Superior temporal gyrus (tissue), 1 donor: Measurements from ENCODE around the gene SPDYE5.
"Not testable (repeated sequence)": the region's sequence is repeated elsewhere in the genome, so short reads cannot be mapped to it uniquely, and the experiment has no call there.

Experiments
- DNase-seq: peaks from one replicate; pipeline ENCODE4 v3.0.0-alpha.2; 2016; ENCODE audit errors: extremely low spot score

The SPDYE5 gene

GRCh38 chr7:75492020-75492419 is at the start of gene SPDYE5:
Gene SPDYE5 (plus strand): TSS chr7:75492320. CDS start chr7:75494048, 1,728 bp downstream.
- not testable (repeated sequence) for DNase-seq

GRCh38 chr7:75442465-75443111 is 49.5 kb upstream of the SPDYE5 start:
- DNase-seq, result not testable (repeated sequence)

GRCh38 chr7:75449946-75450345 is 42.2 kb upstream of the SPDYE5 start:
- DNase-seq, result not testable (repeated sequence)

DNA sequence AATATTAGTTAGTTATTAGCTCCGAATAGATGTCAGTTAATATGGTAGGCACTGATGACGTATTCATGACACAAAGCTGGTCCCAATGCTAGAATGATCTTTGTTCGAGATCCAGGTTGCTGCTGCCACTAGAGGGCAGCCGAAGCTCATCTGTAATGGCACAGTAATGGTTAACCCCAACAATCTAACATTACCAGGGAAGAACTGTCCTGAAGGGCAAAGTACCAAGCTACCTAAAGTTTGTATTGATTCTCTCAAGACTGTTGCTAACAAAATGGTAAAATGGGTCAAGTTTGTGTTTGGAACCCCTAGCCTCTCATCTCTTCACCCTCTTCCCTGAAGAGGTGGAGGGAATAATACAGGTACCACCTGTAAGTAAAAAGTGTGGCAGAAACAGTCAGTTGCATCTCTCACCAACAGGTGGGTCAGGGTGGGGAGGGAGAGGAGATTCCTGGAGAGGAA is 39.6 kb upstream of the SPDYE5 start:
- not testable (repeated sequence) for DNase-seq

DNA sequence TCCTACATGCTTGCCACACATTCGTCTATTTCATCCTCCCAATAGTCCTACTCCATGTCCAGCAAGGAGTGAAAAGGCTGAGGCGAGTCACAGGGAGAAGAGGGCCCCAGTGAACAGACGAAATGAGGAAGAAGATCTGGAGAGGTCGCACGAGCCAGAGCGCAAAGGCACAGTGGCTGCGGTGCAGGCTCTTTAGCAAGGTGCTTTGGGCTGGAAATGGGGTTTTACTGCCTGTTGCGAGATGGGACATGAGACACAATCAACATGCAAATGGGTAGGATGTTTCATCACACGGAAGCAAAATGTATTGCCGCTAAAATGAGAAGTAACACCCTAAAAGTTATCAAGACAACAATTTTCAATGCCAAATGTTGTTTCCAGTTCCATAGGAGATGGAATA is 35.7 kb upstream of the SPDYE5 start:
- not testable (repeated sequence) for DNase-seq

- DNase-seq, result not testable (repeated sequence)
These were observed 34.1 kb upstream of the SPDYE5 start for GRCh38 chr7:75458034-75458433.

- DNase-seq, result not testable (repeated sequence)
These were observed 31.6 kb upstream of the SPDYE5 start for GRCh38 chr7:75460541-75460940.

- DNase-seq, result not testable (repeated sequence)
These were observed 22.0 kb upstream of the SPDYE5 start for GRCh38 chr7:75470166-75470565.

DNA sequence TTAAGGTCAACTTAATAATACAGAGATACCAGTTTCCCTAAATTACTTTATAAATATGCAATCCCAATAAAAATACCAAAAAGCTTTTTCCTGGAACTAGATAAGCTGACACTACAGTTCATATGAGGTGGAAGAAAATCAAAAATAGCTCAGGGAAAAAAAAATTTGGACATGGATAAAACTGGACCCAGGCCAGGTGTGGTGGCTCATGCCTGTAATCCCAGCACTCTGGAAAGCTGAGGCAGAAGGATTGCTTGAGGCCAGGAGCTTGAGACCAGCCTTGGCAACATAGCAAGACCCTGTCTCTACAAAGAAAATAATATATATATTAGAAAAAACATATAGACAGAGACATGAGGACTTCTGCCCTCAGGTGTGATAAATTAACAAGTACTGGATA is 14.7 kb upstream of the SPDYE5 start:
- DNase-seq, result not testable (repeated sequence)

GRCh38 chr7:75480313-75480712 is 11.8 kb upstream of the SPDYE5 start:
- DNase-seq, result not testable (repeated sequence)

GRCh38 chr7:75485355-75485978 is 6.7 kb upstream of the SPDYE5 start:
- not testable (repeated sequence) for DNase-seq

DNA sequence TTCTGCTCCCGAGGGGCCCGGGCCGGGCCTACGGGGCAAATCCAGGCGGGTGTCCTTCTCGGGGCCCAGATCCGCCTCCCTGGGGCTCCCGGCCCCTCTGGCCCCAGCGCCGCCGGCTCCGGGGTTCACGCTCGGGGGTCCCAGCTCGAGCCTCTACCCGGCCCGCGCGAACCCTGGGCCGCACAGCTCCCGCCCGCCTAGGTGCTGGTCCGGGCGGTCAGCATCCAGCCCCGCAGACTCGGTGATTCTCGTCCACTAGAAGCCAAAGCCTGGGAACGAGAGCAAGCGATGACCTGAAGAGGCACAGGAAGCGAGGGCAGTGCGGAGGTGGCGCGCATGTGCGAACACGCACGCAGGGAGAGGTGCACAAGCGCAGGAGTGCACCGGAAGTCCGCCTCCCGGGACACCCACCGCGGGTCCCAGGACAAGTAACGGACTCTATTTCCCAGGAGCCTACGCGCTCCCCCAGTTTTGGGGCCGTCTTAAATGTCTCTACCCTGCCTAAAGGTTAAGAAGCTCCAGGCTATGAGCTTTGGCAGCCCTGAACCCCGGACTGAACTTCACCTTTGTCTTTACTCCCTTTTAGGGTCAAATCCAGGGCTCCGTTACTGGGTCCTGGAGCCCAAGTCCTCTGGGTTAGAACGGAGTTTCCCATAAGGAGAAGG is 6.0 kb upstream of the SPDYE5 start, which contains the start of gene POM121C:
Gene POM121C (minus strand): TSS at position 321 of the 665 bp plus-strand sequence. CDS start 44,803 bp downstream, outside the sequence.
- DNase-seq, result peak; percentile 85

DNA sequence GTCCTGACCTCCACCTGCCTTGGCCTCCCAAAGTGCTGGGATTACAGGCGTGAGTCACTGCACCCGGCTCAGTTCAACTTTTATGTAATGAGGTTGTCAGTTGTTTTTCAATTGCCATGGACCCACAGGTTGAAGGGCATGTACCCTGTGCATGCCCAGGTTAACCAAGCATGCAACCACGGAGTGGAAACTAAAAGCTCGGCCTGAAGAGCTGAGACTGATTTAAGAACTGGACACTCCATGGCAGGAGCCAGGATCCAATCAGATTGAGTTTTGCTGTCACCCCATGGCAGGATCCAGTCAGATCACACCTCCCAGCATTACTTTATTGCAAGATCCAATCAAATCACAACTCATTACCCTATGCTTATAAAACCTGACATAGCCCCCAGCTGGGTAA is 16.9 kb downstream of the SPDYE5 start:
- not testable (repeated sequence) for DNase-seq

DNA sequence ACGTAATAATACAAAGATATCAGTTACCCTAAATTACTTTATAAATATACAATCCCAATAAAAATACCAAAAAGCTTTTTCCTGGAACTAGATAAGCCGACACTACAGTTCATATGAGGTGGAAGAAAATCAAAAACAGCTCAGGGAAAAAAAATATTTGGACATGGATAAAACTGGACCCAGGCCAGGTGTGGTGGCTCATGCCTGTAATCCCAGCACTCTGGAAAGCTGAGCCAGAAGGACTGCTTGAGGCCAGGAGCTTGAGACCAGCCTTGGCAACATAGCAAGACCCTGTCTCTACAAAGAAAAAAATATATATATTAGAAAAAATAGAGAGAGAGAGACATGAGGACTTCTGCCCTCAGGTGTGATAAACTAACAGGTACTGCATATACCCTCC is 26.7 kb downstream of the SPDYE5 start:
- not testable (repeated sequence) for DNase-seq

DNA sequence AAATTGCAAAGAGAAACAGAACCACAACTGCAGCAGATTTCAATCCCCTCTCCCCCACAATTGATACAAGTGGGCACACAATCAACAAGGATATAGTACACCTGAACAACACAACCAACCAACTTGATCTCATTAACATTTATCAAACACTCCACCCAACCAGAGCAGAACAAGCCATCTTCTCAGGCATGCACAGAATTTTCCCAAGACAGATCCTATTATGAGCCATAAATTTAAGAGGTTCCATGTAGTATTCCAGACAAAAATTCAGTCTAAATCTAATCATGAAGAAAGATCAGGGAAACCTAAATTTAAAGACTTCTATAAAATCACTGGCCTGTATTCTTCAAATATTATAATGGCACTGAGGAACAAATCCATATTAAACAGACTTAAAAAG is 29.6 kb downstream of the SPDYE5 start:
- DNase-seq, result not testable (repeated sequence)

DNA sequence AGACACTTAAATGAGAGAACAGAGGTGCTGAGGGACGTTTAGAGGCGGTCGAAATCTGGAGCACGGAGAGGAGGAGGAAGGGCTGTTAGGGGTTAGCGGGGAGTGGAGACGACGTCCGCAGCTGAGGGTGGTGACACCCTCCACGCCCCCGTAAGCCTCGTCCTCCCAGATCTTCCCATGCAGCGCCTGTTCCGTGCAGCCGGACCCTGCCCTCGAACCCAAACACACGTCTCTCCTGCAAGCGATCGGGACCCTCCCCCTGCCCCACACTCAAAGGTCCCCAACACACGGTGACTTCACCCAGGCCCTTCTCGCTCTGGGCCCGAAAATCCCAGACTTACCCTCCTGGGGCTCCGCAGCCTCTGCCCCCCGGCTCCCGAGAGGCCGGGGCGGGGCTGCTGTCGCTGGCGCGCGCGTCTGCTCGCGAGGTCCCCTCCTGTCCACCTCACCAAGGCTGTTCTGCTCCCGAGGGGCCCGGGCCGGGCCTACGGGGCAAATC is 35.2 kb downstream of the SPDYE5 start:
- not testable (repeated sequence) for DNase-seq

GRCh38 chr7:75531359-75531821 is 39.3 kb downstream of the SPDYE5 start:
- DNase-seq, result no peak

DNA sequence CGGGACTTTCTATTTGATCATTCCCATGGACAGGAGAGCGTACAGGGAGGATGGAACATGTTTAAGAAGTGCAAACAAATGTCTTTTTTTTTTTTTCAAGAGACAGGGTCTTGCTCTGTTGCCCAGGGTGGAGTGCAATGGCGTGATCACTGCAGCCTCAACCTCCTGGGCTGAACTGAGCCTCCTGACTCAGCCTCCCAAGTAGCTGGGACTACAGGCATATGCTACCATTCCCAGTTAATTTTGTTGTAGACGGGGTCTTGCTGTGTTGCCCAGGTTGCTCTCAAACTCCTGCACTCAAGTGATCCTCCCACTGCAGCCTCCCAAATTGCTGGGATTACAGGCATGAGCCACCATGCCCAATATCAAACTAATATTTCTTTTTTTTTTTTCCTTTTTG is 40.5 kb downstream of the SPDYE5 start:
- no peak for DNase-seq

- DNase-seq, result no peak
These were observed 41.8 kb downstream of the SPDYE5 start for GRCh38 chr7:75533926-75534325.

- no peak for DNase-seq
These were observed 42.7 kb downstream of the SPDYE5 start for GRCh38 chr7:75534727-75535307.

- DNase-seq, result no peak
These were observed 44.4 kb downstream of the SPDYE5 start for GRCh38 chr7:75536491-75536890.
